Thymus (tissue), 11 donors: ENCODE data around the gene PRR33. TPM values are rescaled to one million over a fixed set of nuclear protein-coding genes. Genes with fewer than 3 reads are reported as not detected.

Experiments used
- DNase-seq, 9 donors: peaks; one replicate each; pipeline ENCODE4 v3.0.0-alpha.2; 2013; ENCODE audit warnings: low spot score in 9 of 9, low read depth in 6 of 9, missing footprints in 1 of 9
- H3K27ac ChIP-seq, 2 donors: one replicate each; pipeline ENCODE4 v1.5.1; 2013; ENCODE audit warnings: control low read depth in 1 of 2, low read depth in 1 of 2, low read length in 1 of 2, mild to moderate bottlenecking in 1 of 2, moderate library complexity in 1 of 2
- H3K27me3 ChIP-seq, 2 donors: one replicate each; pipeline ENCODE4 v1.5.1; 2013; ENCODE audit warnings: low read length in 1 of 2; ENCODE audit not compliant: control insufficient read depth in 2 of 2, insufficient read depth in 1 of 2
- H3K36me3 ChIP-seq, 2 donors: one replicate each; pipeline ENCODE4 v1.5.1; 2013; ENCODE audit warnings: low read length in 1 of 2, mild to moderate bottlenecking in 1 of 2, moderate library complexity in 1 of 2; ENCODE audit not compliant: control insufficient read depth in 2 of 2, insufficient read depth in 2 of 2
- H3K4me1 ChIP-seq, 2 donors: one replicate each; pipeline ENCODE4 v1.5.1; 2013; ENCODE audit warnings: low read length in 2 of 2; ENCODE audit not compliant: control insufficient read depth in 2 of 2, insufficient read depth in 2 of 2
- H3K4me3 ChIP-seq, 2 donors: one replicate each; pipeline ENCODE4 v1.5.1; 2013; ENCODE audit warnings: low read length in 2 of 2, control low read depth in 1 of 2, mild to moderate bottlenecking in 1 of 2
- H3K9me3 ChIP-seq, 2 donors: one replicate each; pipeline ENCODE4 v1.5.1; 2013; ENCODE audit warnings: low read length in 1 of 2, mild to moderate bottlenecking in 1 of 2; ENCODE audit not compliant: control insufficient read depth in 2 of 2, insufficient read depth in 1 of 2
- WGBS: extraction: QIAGEN DNeasy Blood & Tissue Kit; methylation state at CpG from one replicate; pipeline ENCODE4 v1.1.7; 2013; 5-methylcytosine and 5-hydroxymethylcytosine counted together
- polyA plus RNA-seq: library from polyadenylated mRNA; stranded (reverse); fragments of 200-250 nt; gene quantifications from one replicate; pipeline ENCODE4 v1.2.3, GENCODE V29; 2013
- total RNA-seq: library from RNA; stranded (reverse); fragments of 120-200 nt; gene quantifications from one replicate; pipeline ENCODE4 v1.2.4, GENCODE V29; 2013
- donor health status: healthy.

The PRR33 gene
- total and polyA plus RNA-seq, 2 donors = 0.18 TPM; not detected in 1

DNA sequence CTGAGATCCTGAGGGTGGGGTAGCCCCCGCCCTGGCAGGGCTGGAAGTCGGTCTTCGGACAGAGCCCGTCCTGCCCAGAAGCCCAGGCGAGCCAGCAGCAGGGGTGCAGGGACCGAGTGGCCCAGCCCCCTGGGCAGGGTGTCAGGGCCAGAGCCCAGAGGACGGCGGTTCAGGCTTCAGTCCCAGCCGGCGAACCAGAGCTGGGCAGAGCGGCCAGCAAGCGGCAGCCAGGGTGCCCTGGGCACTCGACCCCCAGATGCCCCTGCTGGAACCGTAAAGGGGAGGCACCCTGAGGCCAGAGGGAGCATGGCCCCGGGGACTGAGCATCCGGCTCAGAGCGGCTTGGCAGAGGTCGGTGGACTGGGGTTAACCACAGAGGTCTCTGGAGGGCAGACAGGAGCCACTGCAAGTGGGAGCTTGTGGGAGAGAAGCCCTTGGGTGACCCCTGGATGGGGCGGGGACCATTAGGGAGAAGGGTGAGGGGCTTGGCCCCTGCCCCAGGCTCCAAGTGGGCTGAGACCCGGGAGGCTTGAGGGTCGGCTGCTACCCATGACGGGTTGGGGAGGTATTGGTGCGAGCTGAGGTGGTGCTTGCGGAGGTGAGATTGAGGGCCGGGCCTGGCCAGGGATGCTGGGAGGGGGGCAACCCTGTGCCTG, 22.9 kb downstream of the PRR33 start:
- peaks cover 0 to 5% of the 10 kb centered on the region in 2 donors for H3K36me3 ChIP-seq
- H3K9me3 ChIP-seq = no peaks in the 10 kb centered on the region
- peaks cover 0 to 11% of the 10 kb centered on the region in 2 donors for H3K27me3 ChIP-seq
- H3K27ac ChIP-seq = no peak overlapping the region
- no peak for DNase-seq
- H3K4me1 ChIP-seq = peaks cover 0 to 15% of the 10 kb centered on the region in 2 donors
- 91% methylated on average over 25 of the region's 25 CpGs for WGBS
- H3K4me3 ChIP-seq = no peak overlapping the region

GRCh38 chr11:1868056-1868635, 23.5 kb downstream of the PRR33 start:
- WGBS = 96% methylated on average over 14 of the region's 14 CpGs

GRCh38 chr11:1867381-1867780, 24.3 kb downstream of the PRR33 start:
- H3K4me3 ChIP-seq = no peak overlapping the region
- DNase-seq = no peak
- no peak overlapping the region for H3K27ac ChIP-seq
- H3K27me3 ChIP-seq = peaks cover 0 to 11% of the 10 kb centered on the region in 2 donors
- peaks cover 0 to 5% of the 10 kb centered on the region in 2 donors for H3K36me3 ChIP-seq
- H3K4me1 ChIP-seq = peaks cover 0 to 18% of the 10 kb centered on the region in 2 donors
- WGBS = 96% methylated on average over 8 of the region's 8 CpGs
- no peaks in the 10 kb centered on the region for H3K9me3 ChIP-seq

More at GRCh38 chr11:1868056-1868635, 23.5 kb downstream of the PRR33 start:
- Histone ChIP-seq H3K4me1 (peaks cover 0 to 15% of the 10 kb centered on the region in 2 donors), H3K27ac (no peak overlapping the region), H3K4me3 (no peak overlapping the region), H3K36me3 (peaks cover 0 to 5% of the 10 kb centered on the region in 2 donors), H3K9me3 (no peaks in the 10 kb centered on the region), H3K27me3 (peaks cover 0 to 11% of the 10 kb centered on the region in 2 donors)
- DNase-seq = no peak

DNA sequence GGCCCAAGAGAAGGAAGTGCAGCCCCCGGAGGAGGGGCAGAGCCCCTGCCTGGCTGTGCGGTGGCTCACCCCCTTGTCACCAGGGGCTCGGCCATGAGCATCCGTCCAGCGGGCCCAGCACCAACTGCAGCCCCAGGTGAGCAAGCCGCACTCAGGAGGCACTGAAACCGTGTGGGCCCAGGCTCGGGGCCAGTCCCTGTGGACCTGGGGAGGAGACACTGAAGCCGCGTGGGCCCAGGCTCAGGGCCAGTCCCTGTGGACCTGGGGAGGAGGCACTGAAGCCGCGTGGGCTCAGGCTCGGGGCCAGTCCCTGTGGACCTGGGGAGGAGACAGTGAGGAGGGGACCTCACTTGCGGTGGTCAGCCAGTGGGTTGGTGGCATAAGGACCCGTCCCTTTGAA, 24.9 kb downstream of the PRR33 start:
- no peak overlapping the region for H3K4me3 ChIP-seq
- DNase-seq = no peak
- H3K27me3 ChIP-seq = peaks cover 0 to 11% of the 10 kb centered on the region in 2 donors
- no peak overlapping the region for H3K27ac ChIP-seq
- H3K9me3 ChIP-seq = no peaks in the 10 kb centered on the region
- peaks cover 0 to 18% of the 10 kb centered on the region in 2 donors for H3K4me1 ChIP-seq
- 97% methylated on average over 15 of the region's 15 CpGs for WGBS
- H3K36me3 ChIP-seq = peaks cover 0 to 5% of the 10 kb centered on the region in 2 donors

DNA sequence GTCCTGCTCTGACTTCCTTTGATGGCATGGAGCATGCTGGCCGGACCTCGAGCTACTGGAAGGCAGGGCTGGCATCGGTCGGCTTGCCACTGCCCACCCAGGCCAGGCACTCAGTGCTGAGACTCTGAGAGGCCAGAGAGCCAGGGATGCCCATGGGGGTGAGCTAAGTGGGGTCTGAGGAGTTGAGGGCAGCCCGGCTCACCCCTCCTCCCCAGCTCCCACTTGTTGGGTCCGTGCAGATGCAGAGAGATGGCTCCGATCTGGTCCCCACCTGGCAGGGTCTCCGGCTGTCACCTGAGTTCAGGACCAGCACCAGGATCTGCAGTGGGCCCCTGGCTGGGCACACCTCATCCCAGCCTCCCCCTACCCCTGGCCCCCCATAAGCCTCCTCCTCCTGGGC, 25.5 kb downstream of the PRR33 start:
- no peak overlapping the region for H3K27ac ChIP-seq
- H3K9me3 ChIP-seq = no peaks in the 10 kb centered on the region
- no peak overlapping the region for H3K4me3 ChIP-seq
- H3K4me1 ChIP-seq = peaks cover 0 to 16% of the 10 kb centered on the region in 2 donors
- peaks cover 0 to 9% of the 10 kb centered on the region in 2 donors for H3K27me3 ChIP-seq
- DNase-seq = no peak
- H3K36me3 ChIP-seq = peaks cover 0 to 5% of the 10 kb centered on the region in 2 donors
- 92% methylated on average over 8 of the region's 8 CpGs for WGBS

- Histone ChIP-seq H3K4me3 (no peak overlapping the region), H3K36me3 (peaks cover 0 to 5% of the 10 kb centered on the region in 2 donors), H3K27me3 (no peaks in the 10 kb centered on the region), H3K9me3 (no peaks in the 10 kb centered on the region), H3K4me1 (peaks cover 0 to 8% of the 10 kb centered on the region in 2 donors), H3K27ac (no peak overlapping the region)
- DNase-seq = no peak
- WGBS = 94% methylated on average over 30 of the region's 30 CpGs
Measured at GRCh38 chr11:1864831-1865665, 26.6 kb downstream of the PRR33 start.

DNA sequence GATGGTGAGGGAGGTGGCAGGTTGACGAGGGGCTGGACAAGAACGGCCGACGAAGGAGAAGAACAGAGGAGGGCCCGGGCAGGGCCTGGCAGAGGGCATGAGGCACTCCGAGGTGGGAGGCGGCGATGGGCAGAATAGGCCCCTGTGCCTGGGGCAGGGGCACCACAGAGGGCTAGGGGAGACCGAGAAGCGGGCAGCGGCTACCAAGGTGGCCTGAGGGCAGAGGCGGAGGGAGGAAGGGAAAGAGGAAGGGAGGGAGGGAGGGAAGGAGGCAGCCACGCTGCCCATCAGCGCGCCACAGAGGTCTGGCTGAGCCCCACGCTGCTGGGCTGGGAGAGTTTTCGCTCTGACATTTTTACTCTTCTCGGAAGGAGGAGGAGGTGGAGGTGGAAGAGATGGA, 27.5 kb downstream of the PRR33 start:
- Histone ChIP-seq H3K9me3 (no peaks in the 10 kb centered on the region), H3K36me3 (peaks cover 0 to 5% of the 10 kb centered on the region in 2 donors), H3K4me3 (no peak overlapping the region), H3K27me3 (no peaks in the 10 kb centered on the region), H3K4me1 (peaks cover 0 to 6% of the 10 kb centered on the region in 2 donors), H3K27ac (no peak overlapping the region)
- no peak for DNase-seq
- 94% methylated on average over 18 of the region's 18 CpGs for WGBS

DNA sequence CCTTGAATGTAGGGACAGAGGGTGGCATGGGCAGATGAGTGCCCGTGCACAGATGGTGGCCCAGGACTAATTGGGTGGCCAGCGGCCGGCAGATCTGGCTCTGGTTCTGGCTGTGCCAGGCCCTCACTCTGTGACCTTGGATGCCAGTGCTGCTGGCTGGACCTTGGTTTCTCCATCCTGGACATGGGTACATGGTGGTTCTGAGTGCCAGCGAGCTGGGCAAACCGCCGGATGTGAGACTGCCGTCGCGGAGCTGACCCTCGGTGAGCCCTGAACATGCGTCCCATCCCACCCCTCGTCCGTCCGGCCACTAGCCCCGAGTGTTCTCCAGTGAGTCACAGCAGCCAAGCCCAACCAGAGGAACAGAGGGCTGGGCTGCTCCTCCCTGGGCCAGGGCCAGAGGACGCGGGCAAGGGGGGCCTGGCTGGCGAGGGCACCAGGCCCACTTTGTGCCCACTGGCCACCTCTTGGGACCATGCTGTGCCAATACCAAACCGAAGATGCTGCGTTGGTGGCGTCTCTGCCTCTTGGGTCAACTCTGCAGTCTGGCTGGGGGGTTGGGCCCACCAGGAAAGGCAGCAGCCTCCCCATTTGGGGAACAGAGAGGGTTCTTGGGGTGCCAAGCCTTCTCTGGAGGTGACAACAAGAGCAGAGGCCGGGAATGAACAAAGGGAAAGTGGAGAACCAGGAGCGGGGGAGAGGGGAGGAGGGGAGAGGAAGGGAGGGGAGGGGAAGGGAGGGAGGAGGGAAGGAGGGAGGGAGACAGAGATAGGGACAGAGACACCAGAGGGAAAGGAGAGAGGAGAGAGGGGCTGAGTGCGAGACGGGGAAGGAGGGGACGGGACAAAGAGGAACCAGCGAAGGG, 28.1 kb downstream of the PRR33 start:
- peaks cover 0 to 5% of the 10 kb centered on the region in 2 donors for H3K36me3 ChIP-seq
- peaks cover 0 to 10% of the 10 kb centered on the region in 2 donors for H3K4me1 ChIP-seq
- DNase-seq = no peak
- H3K27me3 ChIP-seq = no peaks in the 10 kb centered on the region
- H3K4me3 ChIP-seq = no peak overlapping the region
- 86% methylated on average over 27 of the region's 27 CpGs for WGBS
- no peak overlapping the region for H3K27ac ChIP-seq
- H3K9me3 ChIP-seq = no peaks in the 10 kb centered on the region
